B cell (primary cell): ENCODE results near the gene SCART1.
"Not testable (repeated sequence)": the region's sequence is repeated elsewhere in the genome, so short reads cannot be mapped to it uniquely, and the experiment has no call there.

ENCODE experiments used
- EZH2 ChIP-seq: IDR thresholded peaks from 2 replicates; pipeline ENCODE4 v1.6.1; 2012; ENCODE audit warnings: borderline replicate concordance, low read depth, mild to moderate bottlenecking, moderate library complexity, low read length; ENCODE audit not compliant: insufficient read depth, poor library complexity, severe bottlenecking
- TF ChIP-seq, protein P1 (sequence below): fragments of 200-600 bp; IDR thresholded peaks from one replicate; pipeline ENCODE4 v1.8.0; 2022; ENCODE audit warnings: antibody characterized with exemption, mild to moderate bottlenecking

DNA sequence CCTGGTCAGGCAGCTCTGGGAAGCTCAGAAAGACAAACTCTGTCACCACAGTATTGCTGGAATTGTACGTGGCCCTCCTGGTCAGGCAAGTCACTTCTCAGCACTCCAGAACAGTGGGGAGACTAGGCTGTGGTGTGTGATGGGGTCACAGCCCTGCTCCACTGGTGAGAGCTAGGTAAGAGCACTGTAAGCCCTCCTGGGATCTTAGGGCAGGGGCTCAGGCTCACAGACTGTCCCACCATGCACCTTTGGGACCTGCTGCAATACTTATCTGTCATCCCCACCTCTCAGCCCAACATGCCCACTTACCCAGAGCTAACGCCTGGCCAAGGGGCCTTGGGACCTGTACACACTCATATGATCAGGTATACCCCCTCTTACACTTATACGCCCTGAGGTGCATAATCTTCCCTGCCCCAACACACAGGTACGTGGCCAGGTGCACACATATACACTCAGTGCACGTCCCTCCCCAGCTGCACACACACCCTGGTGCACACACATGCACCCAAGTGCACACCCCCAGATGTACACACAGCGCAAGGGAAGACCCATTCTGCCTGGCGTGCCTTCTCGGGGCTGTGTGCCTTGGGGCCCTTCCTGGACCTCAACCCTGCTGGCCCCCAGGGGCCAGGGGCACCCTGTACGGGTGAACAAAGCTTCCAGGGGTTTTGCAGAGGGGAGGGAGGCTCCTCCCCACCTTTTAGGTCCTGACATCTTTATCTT lies 21.7 kb upstream of the SCART1 start:
- TF ChIP-seq, protein P1, sequence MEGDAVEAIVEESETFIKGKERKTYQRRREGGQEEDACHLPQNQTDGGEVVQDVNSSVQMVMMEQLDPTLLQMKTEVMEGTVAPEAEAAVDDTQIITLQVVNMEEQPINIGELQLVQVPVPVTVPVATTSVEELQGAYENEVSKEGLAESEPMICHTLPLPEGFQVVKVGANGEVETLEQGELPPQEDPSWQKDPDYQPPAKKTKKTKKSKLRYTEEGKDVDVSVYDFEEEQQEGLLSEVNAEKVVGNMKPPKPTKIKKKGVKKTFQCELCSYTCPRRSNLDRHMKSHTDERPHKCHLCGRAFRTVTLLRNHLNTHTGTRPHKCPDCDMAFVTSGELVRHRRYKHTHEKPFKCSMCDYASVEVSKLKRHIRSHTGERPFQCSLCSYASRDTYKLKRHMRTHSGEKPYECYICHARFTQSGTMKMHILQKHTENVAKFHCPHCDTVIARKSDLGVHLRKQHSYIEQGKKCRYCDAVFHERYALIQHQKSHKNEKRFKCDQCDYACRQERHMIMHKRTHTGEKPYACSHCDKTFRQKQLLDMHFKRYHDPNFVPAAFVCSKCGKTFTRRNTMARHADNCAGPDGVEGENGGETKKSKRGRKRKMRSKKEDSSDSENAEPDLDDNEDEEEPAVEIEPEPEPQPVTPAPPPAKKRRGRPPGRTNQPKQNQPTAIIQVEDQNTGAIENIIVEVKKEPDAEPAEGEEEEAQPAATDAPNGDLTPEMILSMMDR: not testable (repeated sequence)
- TF ChIP-seq EZH2: not testable (repeated sequence)
